BLaER1 treated with 17β-estradiol and CSF1 and Interleukin-3, amounts not matched to agents 10 nM and 100 nM (cell line): Measurements from ENCODE around the gene ITIH4.
A peak's percentile ranks its signal among the peaks of the same experiment; 100 is the strongest.

Source experiments
- H3K27ac ChIP-seq, 11 experiments: shearing (Covaris generic); formaldehyde crosslinking; 2 replicates each; pipeline ENCODE4 v1.8.1; 2022
- H3K27me3 ChIP-seq, 11 experiments: shearing (Covaris generic); formaldehyde crosslinking; 2 replicates each; pipeline ENCODE4 v1.8.1; 2022
- H3K36me3 ChIP-seq, 11 experiments: shearing (Covaris generic); formaldehyde crosslinking; 2 replicates each; pipeline ENCODE4 v1.8.1; 2022
- H3K4me1 ChIP-seq, 10 experiments: shearing (Covaris generic); formaldehyde crosslinking; 2 replicates each; pipeline ENCODE4 v1.8.1; 2022
- H3K4me2 ChIP-seq, 11 experiments: shearing (Covaris generic); formaldehyde crosslinking; 2 replicates each; pipeline ENCODE4 v1.8.1; 2022
- H3K4me3 ChIP-seq, 10 experiments: shearing (Covaris generic); formaldehyde crosslinking; 2 replicates each; pipeline ENCODE4 v1.8.1; 2022
- H3K9ac ChIP-seq, 11 experiments: shearing (Covaris generic); formaldehyde crosslinking; 2 replicates each; pipeline ENCODE4 v1.8.1; 2022
- H3K9me3 ChIP-seq, 11 experiments: shearing (Covaris generic); formaldehyde crosslinking; replicated peaks in 1 of 11; 2 replicates each; pipeline ENCODE4 v1.8.1; 2022
- H4K20me1 ChIP-seq, 11 experiments: shearing (Covaris generic); formaldehyde crosslinking; 2 replicates each; pipeline ENCODE4 v1.8.1; 2022
- Cebpa-rat ChIP-seq, 11 experiments: shearing (Covaris generic); IDR thresholded peaks; 2 replicates each; pipeline ENCODE4 v1.8.1; 2022

Gene ITIH4

DNA sequence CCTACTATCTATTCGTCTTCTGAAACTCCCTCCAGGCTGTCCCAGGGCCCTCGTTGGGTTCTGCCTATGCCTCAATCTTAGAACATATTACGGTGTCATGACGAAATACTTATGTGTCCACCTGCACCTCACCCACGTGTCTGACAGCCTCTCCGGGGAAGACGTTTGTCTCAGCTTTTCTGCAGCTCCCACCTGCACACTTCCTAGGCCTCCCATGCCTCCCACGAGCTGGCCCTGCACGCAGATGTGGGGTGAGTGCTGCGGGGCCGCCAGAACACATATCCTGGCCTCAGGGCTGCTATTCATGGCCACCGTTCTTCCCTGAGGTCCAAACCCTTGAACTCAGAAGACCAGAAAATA lies 11.5 kb upstream of the ITIH4 start:
- Histone ChIP-seq H3K4me2 (peak overlapping the region; percentile 75 to 97 (median 85)), H3K36me3 (peaks cover 6 to 22% (median 10%) of the 10 kb centered on the region in 11 experiments; a peak in 12 of 22 replicates), H3K27ac (peak overlapping the region in 9 of 11 experiments; percentile 27 to 85 (median 81); a peak in 18 of 22 replicates), H3K9ac (peak overlapping the region in 3 of 11 experiments; percentile 26 to 59 (median 36); a peak in 6 of 22 replicates), H4K20me1 (peaks cover 0 to 6% (median 0%) of the 10 kb centered on the region in 11 experiments; a peak in 1 of 22 replicates), H3K4me1 (peaks cover 75 to 100% (median 100%) of the 10 kb centered on the region in 10 experiments), H3K9me3 (no peaks in the 10 kb centered on the region), H3K27me3 (no peaks in the 10 kb centered on the region), H3K4me3 (no peak overlapping the region)
- TF ChIP-seq Cebpa-rat (IDR thresholded peaks at IDR 0.05): no peak

DNA sequence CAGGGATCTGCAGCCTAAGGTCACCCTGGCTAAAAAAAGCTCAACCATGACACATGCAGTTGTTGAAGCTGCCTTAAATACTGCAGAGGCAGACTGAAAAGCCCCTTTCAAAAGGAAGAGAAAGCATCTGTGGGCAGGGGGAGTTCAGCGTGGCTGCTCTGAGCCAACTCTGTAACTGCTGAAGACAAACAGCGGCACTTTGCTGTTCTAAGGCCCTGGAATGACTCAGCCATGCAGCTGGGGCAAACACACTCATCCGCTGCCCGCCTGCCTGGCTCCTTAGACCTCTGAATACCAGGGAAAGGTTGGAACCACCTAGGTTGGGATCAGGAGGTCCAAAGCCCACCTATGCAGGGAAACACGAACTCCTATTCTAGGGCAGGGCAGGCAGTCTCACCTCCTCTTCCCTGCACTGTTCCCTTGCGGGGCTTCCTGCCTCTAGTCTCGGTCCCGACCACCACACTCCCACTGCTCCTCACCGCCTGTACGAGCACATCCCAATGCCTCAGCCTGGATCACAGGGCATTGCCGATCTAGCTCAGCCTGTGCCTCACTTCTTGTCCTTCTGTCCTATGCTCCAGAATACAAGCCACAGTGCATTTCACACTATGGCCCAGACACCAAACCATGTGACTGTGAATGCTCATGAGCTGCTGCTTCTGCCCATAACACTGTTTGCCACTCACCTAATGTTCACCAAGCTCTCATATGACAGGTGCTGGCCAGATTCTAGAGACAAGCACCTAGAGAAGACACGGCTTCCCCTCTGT lies 10.9 kb upstream of the ITIH4 start:
- peaks cover 6 to 22% (median 12%) of the 10 kb centered on the region in 11 experiments; a peak in 13 of 22 replicates for H3K36me3 ChIP-seq
- peaks cover 0 to 6% (median 0%) of the 10 kb centered on the region in 11 experiments; a peak in 1 of 22 replicates for H4K20me1 ChIP-seq
- peaks cover 69 to 100% (median 100%) of the 10 kb centered on the region in 10 experiments for H3K4me1 ChIP-seq
- no peaks in the 10 kb centered on the region for H3K9me3 ChIP-seq
- H3K27me3 ChIP-seq: no peaks in the 10 kb centered on the region
- H3K27ac ChIP-seq: peak overlapping the region in 9 of 11 experiments; percentile 27 to 85 (median 81); a peak in 19 of 22 replicates
- no peak for TF ChIP-seq Cebpa-rat (IDR thresholded peaks at IDR 0.05)
- H3K4me3 ChIP-seq: no peak overlapping the region
- peak overlapping the region in 9 of 11 experiments; percentile 1 to 59 (median 34); a peak in 15 of 22 replicates for H3K9ac ChIP-seq
- H3K4me2 ChIP-seq: peak overlapping the region; percentile 75 to 97 (median 85)

DNA sequence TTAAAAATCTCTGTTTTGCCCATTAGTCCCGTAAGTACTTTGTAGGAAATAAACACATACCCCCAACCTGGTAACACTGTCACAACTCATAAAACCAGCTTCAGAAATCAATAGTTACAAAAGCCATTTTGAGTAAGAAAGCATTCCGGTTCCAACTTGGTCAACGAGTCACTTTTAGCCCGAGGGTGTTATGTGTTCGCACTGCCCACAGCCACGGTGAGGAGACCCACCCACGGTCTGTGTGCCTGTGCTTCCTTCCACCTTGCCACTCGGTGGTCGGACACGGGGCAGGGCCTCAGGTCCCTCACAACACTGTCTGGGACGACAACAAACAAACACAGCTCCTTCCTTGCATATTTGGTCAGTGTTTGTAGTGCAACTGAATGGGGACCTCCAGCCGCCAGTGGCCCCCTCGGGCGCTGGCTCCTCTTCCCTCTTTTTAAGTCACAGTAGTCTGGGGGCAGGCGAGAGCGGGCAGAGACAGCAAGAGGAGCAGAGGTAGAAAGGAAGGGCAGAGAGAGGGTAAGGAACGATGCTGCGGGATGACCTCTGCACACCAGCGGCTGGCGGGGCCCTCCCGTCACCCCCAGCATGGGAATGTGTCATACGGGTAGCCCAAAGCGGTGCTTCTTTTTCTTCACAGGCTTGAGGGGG lies 9.5 kb upstream of the ITIH4 start:
- Histone ChIP-seq H3K4me2 (peak overlapping the region; percentile 72 to 93 (median 85); a peak in 20 of 22 replicates), H3K9me3 (no peaks in the 10 kb centered on the region)

DNA sequence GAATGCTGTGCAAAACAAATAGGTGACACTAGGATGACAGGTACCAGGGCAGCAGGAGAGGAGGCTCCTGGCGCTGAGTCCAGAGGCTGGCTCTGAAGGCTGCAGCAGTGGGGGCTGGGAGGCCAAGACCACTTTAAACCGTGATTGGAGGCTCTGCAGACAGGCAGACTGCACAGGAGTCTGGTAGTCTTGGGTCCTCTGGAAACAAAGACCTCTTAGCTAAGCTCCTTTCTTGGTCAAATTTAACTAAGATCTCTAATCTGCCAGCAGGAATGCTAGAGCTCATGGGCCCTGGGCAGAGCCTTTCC lies 8.8 kb upstream of the ITIH4 start:
- TF ChIP-seq Cebpa-rat (IDR thresholded peaks at IDR 0.05): no peak
- Histone ChIP-seq H3K4me1 (peaks cover 47 to 100% (median 96%) of the 10 kb centered on the region in 10 experiments), H3K36me3 (peaks cover 6 to 32% (median 18%) of the 10 kb centered on the region in 11 experiments; a peak in 14 of 22 replicates), H3K4me2 (peak overlapping the region in 10 of 11 experiments; percentile 35 to 93 (median 78); a peak in 18 of 22 replicates), H3K27me3 (no peaks in the 10 kb centered on the region), H3K4me3 (no peak overlapping the region), H4K20me1 (peaks cover 0 to 6% (median 0%) of the 10 kb centered on the region in 11 experiments; a peak in 2 of 22 replicates), H3K27ac (no peak overlapping the region; a peak in 1 of 22 replicates), H3K9me3 (no peaks in the 10 kb centered on the region), H3K9ac (peak overlapping the region in 1 of 11 experiments; percentile 36; a peak in 1 of 22 replicates)

More for the DNA sequence above, 9.5 kb upstream of the ITIH4 start:
- Histone ChIP-seq H3K4me1 (peaks cover 55 to 100% (median 100%) of the 10 kb centered on the region in 10 experiments), H3K4me3 (no peak overlapping the region), H3K36me3 (peaks cover 6 to 32% (median 18%) of the 10 kb centered on the region in 11 experiments; a peak in 14 of 22 replicates), H3K9ac (no peak overlapping the region), H3K27me3 (no peaks in the 10 kb centered on the region), H4K20me1 (peaks cover 0 to 6% (median 0%) of the 10 kb centered on the region in 11 experiments; a peak in 2 of 22 replicates), H3K27ac (peak overlapping the region in 4 of 11 experiments; percentile 10 to 85 (median 82); a peak in 6 of 22 replicates)
- TF ChIP-seq Cebpa-rat (IDR thresholded peaks at IDR 0.05): no peak

DNA sequence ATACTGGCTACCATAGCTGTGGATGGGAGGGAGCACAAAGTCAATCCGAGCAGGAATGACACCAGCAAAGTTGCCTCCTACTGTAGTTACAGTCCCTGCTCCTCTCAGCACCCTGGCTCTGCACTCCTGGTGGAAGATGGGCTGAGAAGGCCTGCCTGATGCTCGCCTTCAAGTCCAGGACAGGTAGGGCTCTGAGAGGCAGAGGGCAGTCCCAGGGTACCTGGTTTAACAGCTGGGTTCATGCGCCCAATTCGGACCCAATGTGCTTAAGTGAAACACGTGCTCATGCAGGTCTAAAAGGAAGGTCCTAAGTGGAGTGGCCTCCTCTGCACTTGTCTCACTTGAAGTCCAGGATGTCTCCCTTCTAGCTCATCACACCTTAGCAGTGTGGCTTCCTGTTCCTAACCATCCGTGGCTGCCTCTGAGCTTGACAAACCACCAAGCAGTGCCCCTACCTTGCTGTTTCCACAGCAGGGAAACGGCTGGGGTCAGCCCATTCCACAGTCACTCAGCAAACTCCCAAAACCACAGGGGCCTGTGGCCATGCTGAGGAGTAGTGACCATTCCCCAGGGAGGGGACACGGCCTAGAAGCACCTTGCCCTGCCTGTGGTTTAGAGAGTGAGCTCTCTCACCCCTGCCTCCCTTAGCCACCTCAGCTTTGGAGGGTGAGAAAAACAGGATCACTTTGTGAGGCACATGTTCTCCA lies 8.2 kb upstream of the ITIH4 start:
- Histone ChIP-seq H3K4me2 (peak overlapping the region in 10 of 11 experiments; percentile 35 to 93 (median 78); a peak in 20 of 22 replicates), H3K9ac (peak overlapping the region in 1 of 11 experiments; percentile 36; a peak in 2 of 22 replicates), H4K20me1 (peaks cover 0 to 6% (median 0%) of the 10 kb centered on the region in 11 experiments; a peak in 2 of 22 replicates)

DNA sequence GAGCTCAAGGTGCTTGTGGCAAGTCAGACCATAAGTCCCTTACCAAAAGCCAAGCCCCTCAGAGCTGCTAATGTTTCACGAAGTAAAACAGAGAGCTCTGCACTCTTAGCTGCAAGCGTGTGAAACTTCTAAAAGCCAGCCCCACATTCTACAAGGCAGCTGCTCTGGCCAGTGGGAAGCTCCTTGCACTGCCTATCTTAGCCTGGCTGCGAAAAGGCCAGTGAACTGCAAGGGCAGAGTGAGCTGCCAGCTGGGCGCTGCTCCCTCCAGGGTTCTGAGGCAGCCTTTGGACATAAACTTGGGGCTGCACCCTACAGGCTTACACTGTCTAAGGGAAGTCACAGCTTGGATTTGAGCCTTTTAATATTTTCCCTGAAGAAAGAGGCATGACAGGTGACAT lies 6.5 kb upstream of the ITIH4 start:
- H3K27me3 ChIP-seq: no peaks in the 10 kb centered on the region
- no peak overlapping the region for H3K4me3 ChIP-seq
- H3K9me3 ChIP-seq: no peaks in the 10 kb centered on the region
- peaks cover 0 to 31% (median 18%) of the 10 kb centered on the region in 11 experiments; a peak in 14 of 22 replicates for H3K36me3 ChIP-seq
- peak overlapping the region; percentile 4 to 93 (median 77); a peak in 19 of 22 replicates for H3K4me2 ChIP-seq
- H3K9ac ChIP-seq: no peak overlapping the region
- peaks cover 29 to 99% (median 90%) of the 10 kb centered on the region in 10 experiments for H3K4me1 ChIP-seq
- H3K27ac ChIP-seq: peak overlapping the region in 1 of 11 experiments; percentile 2; a peak in 1 of 22 replicates
- H4K20me1 ChIP-seq: peaks cover 0 to 6% (median 0%) of the 10 kb centered on the region in 11 experiments; a peak in 3 of 22 replicates
- TF ChIP-seq Cebpa-rat (IDR thresholded peaks at IDR 0.05): no peak

More for the DNA sequence above, 8.2 kb upstream of the ITIH4 start:
- Histone ChIP-seq H3K36me3 (peaks cover 6 to 32% (median 18%) of the 10 kb centered on the region in 11 experiments; a peak in 14 of 22 replicates), H3K4me1 (peaks cover 42 to 100% (median 93%) of the 10 kb centered on the region in 10 experiments), H3K27ac (peak overlapping the region in 2 of 11 experiments; percentile 8 to 11; a peak in 2 of 22 replicates), H3K4me3 (no peak overlapping the region), H3K27me3 (no peaks in the 10 kb centered on the region), H3K9me3 (no peaks in the 10 kb centered on the region)
- TF ChIP-seq Cebpa-rat (IDR thresholded peaks at IDR 0.05): no peak

DNA sequence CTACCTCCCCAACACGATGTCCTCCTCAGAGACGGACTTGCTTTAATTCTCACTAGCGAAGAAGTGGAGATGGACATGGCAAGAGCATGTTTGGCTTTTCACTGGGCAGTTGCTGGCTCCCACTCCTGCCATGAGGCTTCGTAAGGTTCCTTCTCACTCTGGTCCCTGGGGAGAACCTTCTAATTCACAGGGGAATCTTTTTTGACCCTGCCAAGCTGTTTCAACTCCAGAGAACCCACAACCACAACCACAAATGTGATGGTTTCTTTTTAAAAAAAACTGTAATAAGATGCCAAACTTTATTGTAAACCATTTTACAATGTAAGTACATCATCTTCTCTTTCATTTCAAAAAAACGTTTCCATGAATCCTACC lies 6.0 kb upstream of the ITIH4 start:
- peaks cover 29 to 99% (median 90%) of the 10 kb centered on the region in 10 experiments for H3K4me1 ChIP-seq
- no peak overlapping the region for H3K9ac ChIP-seq
- H3K27me3 ChIP-seq: no peaks in the 10 kb centered on the region
- H3K36me3 ChIP-seq: peaks cover 0 to 31% (median 18%) of the 10 kb centered on the region in 11 experiments; a peak in 14 of 22 replicates
- peak overlapping the region in 9 of 11 experiments; percentile 56 to 93 (median 78); a peak in 18 of 22 replicates for H3K4me2 ChIP-seq
- H3K4me3 ChIP-seq: no peak overlapping the region
- no peaks in the 10 kb centered on the region for H3K9me3 ChIP-seq
- H3K27ac ChIP-seq: no peak overlapping the region
- H4K20me1 ChIP-seq: peaks cover 0 to 6% (median 0%) of the 10 kb centered on the region in 11 experiments; a peak in 4 of 22 replicates
- TF ChIP-seq Cebpa-rat (IDR thresholded peaks at IDR 0.05): no peak
